GM19240 (cell line): ENCODE data around the gene C1GALT1.
"Not testable (repeated sequence)": the region's sequence is repeated elsewhere in the genome, so short reads cannot be mapped to it uniquely, and the experiment has no call there.

Source experiments
- DNase-seq: peaks from one replicate; pipeline ENCODE4 v3.0.0; 2011; ENCODE audit warnings: low spot score; ENCODE audit not compliant: insufficient read length

Gene C1GALT1

DNA sequence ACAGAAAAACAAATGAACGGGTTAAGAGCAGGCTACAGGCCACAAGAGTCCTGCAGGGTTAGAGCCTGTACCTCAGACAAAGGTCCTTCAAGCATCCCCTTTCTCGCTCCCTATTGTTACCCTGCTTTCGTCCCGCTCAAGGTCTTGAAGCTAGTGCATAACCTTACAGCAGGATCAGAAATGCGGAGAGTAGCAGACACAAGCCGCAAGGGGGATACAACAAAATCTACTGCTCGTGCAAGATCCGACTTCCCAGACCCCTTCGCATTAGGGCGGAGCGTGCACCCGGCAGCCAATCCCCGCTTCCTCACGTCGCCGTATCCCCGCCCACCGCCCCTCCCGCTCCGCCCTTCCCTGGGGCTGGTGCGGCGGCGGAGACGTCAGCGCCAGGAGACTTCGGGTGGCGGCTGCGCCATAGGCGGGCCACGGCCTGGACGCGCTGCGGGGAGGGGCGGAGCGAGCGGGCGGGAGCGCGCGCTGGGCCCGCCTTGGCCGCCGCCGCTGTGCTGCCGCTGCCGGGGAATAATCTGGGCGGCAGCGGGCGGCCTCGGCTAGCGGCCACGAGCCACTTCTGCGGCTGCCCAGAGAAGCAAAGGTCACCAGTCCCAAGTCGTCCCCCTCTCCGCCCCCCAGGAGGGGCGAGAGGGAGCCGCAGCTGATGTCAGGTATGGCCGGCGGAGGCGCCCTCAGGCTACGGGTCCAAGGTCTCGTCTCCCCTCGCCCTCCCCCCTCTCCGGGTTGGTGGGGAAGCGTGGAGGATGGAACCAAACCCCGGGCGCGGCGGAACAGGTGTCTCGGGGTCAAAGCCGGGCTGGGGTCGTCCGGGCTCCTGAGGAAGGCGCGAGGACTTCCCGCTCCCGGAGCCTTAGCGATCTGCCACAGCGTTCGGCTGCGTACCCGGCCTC is at the start of gene C1GALT1:
TSS of gene C1GALT1 (plus strand) at position 389 of the 905 bp plus-strand sequence. CDS start 51,776 bp downstream, outside the sequence.
- peak; percentile 60 for DNase-seq

DNA sequence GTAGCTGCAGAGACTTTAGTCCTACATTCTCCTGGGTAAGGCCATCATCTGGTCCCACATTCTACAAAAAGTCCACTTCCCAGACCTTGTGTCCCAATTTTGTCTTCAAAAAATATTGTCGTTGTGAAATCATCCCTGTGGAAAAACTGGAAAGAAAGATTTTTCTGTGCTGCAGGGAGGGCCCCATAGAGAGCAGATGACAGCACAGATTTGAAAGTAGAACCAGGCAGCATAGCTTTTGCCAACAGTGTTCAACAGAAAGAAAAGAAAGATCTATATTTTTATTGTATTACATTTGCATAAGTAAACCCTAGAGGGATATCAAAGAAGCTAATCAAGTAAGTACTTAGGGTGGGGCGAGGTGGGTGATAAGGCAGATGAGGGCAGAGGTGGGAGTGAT is 48.3 kb upstream of the C1GALT1 start:
- no peak for DNase-seq

DNA sequence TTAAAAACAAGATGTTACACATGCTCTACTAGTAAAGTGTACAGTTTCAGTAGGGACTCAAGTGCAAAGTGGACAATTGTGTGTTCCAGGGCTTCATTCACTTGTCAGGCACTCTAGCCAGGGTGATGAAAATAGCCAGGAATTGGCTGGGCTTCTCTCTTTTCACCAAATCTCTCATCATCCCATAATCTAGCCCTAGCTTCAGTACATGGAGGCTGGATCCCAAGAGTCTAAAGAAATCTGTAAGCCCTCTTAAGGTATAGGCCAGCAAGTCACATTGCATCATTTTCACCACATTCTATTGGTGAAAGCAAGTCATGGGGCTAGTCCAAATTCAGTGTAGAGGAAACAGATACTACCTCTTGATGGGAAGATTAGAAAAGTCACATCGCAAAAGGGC is 47.3 kb upstream of the C1GALT1 start:
- DNase-seq: no peak

DNA sequence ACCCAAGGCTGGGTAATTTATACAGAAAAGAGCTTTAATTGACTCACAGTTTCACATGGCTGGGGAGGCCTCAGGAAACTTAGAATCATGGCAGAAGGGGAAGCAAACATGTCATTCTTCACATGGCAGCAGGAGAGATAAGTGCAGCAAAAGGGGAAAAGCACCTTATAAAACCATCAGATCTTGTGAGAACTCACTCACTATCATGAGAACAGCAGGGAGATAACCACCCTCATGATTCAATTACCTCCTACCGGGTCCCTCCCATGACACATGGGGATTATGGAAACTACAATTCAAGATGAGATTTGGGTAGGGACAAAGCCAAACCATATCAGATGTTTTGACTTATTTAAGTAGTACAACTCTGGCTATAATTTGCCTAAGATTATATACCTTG is 46.4 kb upstream of the C1GALT1 start:
- DNase-seq: not testable (repeated sequence)

DNA sequence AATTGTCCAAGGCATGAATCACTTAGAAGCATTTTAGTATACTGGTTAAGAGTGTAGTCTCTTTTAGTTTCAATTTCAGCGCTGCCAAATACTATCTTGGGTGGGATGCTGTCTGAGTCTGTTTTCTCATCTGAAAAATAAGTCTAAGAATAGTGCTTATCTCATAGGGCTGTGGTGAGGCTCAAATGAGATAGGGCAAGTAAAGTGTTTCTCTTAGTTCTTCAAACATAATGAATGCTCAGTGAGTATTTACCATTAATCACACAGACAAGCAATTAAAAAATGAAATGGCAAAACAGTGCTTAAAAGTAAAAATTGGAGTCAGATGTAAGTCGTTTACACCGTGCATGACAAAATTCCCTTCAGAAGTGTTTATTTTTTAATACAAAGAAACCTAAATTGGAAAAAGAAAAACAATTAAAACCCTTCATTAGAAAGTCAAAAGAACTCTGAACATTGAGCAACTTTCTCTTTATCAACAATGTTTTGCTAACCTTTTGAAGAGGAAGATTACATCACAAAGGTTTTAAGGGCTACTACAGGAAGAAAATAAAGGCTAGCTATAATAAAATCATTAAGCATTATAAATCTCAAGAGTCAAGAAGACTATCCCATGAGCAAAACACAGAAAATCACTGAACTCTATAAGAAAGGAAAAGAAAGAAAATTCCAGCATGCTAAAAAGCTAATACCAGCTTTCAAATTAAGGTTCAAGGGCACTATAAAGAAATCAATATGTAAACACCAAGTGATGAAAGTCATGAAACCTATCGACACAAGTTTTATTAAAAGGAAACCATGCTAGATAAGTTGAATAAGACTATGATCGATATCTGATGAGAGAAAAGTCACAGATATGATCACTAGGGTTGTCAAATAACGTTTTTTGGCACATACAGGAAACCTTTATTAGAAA is 45.6 kb upstream of the C1GALT1 start:
- no peak for DNase-seq

DNA sequence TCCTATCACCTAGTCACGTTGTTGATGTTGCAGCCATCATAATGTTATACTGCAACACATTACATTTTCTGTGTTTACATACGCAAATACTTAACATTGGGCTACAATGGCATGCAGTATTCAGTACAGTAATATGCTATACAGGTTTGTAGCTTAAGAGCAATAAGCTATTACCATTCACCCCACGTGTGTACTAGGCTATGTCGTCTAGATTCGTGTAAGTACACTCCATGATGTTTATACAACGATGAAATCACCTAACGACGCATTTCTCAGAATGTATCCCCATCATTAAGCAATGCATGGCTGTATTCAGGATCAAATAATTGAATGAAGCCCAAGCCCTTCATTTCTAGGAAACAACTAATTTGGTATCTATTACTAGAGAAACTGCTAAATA is 43.4 kb upstream of the C1GALT1 start:
- DNase-seq: no peak

DNA sequence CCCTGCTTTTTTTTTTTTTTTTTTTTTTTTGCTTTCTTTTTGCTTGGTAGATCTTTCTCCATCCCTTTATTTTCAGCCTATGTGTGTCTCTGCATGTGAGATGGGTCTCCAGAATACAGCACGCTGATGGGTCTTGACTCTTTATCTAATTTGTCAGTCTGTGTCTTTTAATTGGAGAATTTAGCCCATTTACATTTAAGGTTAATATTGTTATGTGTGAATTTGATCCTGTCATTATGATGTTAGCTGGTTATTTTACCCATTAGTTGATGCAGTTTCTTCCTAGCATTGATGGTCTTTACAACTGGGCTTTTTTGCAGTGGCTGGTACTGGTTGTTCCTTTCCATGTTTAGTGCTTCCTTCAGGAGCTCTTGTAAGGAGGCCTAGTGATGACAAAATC is 38.9 kb upstream of the C1GALT1 start:
- not testable (repeated sequence) for DNase-seq

DNA sequence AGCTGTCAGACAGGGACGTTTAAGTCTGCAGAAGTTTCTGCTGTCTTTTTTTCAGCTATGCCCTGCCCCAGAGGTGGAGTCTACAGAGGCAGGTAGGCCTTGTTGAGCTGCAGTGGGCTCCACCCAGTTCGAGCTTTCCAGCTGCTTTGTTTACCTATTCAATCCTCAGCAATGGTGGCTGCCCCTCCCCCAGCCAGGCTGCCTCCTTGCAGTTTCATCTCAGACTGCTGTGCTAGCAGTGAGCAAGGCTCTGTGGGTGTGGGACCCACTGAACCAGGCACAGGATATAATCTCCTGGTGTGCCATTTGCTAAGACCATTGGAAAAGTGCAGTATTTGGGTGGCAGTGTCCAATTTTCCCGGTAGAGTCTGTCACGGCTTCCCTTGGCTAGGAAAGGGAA is 37.2 kb upstream of the C1GALT1 start:
- not testable (repeated sequence) for DNase-seq

DNA sequence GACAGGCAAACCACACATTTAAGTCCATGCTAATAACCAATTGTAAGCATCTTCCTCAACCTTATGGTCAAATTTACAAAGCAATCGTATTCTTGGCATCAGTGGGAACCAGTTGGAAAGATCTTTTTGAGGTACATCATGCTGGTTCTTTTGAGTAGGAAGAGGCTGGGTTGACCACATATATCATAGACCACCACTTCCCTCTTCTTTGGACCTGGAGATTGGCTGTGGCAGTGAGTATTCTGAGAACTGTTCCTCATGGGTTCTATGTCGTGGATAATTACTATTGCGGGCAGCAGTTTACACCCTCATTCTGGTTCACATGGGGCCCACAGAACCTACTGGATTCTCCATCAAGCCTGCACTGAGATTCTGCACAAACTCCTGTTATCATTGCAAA is 35.5 kb upstream of the C1GALT1 start:
- DNase-seq: no peak

DNA sequence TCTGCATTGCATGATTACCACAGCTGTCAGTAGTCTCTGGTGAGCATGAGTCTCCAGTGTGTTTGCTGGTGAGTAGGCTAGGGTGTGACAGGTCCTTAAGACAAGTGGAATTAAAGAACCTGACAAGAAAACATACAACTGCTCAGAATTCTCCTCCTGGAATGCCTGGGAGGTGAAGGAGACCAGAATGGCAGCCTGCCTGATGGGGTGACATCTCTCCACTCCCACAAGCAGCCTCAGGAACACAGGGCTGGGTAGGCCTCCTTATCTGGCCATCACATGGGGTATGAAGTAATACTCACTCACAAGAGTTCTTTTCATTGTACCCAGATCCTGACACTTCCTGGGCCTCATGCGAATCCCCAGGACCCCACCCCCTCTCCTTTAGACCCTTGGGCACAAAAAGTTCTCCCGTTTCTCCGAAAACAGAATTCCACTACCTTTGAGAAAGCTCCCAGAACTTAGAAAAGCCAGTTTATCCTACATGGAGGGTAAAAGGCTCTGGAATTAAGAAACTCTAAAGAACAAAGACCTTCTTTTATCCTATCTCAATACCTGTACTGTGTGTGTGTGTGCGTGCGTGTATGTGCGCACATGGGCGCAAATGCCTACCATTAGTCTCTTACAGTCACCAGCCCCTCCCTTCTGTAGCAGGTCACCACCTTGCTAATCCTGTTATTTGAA is 33.4 kb upstream of the C1GALT1 start:
- DNase-seq: no peak

DNA sequence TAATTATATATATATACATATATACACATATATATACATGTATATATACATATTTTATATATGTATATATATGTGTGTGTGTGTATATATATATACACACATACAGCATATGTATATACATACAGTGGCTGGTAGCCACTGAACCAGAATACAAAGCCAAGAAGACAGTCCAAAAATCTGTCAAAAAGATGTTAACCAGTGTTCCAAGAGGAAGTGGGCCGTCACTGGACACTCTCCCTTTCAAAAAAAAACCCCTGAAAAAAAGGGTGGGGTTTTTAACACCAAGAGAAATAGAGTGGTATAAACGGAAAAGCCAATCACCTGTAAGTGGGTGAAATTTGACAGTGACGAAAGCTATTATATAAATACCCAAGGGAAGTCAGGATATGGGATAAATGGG is 31.1 kb upstream of the C1GALT1 start:
- DNase-seq: no peak

DNA sequence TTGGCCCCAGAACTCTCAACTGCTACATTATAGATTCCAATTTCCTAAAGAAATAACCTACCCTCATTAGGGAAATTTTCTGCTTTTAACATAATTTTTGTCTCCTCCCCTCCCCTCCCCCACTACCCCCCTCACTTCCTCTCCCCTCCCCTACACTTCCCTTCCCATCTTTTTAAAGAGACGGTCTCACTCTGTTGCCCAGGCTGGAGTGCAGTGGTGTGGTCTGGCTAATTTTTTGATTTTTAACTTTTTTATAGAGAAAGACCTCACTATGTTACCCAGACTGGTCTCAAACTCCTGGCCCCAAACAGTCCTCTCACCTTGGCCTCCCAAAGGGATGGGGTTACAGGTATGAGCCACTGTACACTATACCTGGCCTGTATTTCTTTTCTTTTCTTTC is 30.5 kb upstream of the C1GALT1 start:
- no peak for DNase-seq

DNA sequence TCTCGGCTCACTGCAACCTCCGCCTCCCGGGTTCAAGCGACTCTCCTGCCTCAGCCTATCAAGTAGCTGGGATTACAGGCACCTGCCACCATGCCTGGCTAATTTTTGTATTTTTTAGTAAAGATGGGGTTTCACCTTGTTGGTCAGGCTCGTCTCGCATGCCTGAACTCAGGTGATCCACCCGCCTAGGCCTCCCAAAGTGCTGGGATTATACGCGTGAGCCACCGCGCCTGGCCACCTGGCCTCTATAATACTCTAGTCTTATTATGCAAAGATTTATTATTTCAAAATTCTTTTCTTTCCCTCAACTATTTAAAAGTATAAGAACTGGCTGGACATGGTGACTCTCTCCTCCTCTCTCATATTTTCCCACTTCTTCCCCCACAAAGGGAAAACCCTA is 30.0 kb upstream of the C1GALT1 start:
- DNase-seq: no peak

DNA sequence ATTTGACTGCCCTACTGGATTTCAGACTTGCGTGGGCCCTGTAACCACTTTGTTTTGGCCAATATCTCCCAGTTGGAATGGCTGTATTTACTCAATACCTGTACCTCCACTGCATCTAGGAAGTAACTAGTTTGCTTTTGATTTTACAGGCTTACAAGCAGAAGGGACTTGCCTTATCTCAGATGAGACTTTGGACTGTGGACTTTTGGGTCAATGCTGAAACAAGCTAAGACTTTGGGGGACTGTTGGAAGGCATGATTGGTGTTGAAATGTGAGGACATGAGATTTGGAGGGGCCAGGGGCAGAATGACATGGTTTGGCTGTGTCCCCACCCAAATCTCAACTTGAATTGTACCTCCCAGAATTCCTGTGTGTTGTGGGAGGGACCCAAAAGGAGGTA is 28.0 kb upstream of the C1GALT1 start:
- not testable (repeated sequence) for DNase-seq

DNA sequence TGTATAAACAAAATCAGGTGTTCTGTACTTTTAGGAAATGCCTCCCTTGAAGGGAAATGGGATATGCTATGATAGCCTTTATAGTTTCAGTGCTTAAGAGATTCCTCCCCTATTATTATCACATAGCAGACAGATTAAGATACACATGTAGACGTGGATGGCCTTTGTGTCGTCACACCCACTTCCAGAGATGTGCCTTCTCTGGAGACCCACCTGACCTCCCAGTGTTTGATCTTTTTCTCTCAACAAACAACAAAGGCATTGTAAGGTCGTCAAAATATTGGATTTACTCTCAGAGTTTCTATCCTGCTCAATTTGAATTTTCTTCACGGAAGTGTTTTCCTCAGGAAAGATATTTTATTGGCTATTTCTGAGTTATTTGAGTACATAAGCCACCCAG is 25.7 kb upstream of the C1GALT1 start:
- DNase-seq: no peak

DNA sequence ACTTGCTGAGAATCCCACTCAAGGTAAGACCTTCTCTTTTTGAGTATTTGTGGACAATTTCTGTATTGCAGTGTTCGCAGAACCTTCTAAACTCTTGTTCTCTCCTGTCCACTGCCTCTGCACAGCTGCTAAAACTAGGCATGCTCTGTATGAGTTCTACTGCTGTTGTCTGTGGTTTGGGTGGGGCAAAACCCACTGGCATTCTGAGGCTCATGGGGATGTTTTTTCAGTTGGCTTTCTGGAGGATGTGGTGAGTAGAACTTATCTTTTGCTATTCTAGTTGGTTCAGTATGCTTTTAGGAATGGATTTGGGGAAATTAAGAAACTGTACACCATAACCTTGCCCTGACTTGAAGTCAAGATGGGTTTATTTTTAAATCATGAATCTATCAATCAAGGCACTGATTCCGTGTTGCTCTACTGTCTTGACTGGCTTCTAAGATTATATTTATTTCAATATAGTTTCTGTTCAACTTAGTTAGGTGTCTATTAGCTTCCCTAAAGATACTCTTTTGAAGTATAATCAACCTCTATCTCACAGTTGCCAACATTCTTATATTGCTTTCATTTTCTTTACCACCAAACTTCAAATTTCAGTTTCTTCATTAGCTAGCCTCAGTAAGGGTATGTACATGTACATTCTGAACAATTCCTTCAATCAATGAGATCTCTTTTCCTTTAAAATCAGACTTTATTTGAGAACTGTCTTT is 25.0 kb upstream of the C1GALT1 start:
- DNase-seq: peak; percentile 30

DNA sequence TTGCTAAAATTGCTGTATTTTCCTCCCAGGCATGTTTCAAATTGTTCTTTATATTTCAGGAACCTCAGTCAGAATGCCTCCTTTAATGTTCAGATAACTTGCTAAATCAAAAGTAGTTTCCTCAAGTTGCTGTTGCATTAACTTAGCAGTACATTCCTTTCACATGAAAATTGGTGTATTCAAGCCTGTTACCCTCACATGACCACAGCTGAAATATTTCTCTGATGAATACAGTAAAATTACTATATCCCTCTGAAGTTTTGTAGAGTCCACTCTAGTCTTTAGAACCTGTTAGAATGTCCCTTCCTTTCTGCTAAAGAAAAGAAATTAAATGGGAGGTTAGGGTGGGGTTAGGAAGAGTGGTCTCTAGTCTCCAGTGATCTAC is 24.5 kb upstream of the C1GALT1 start:
- DNase-seq: no peak

DNA sequence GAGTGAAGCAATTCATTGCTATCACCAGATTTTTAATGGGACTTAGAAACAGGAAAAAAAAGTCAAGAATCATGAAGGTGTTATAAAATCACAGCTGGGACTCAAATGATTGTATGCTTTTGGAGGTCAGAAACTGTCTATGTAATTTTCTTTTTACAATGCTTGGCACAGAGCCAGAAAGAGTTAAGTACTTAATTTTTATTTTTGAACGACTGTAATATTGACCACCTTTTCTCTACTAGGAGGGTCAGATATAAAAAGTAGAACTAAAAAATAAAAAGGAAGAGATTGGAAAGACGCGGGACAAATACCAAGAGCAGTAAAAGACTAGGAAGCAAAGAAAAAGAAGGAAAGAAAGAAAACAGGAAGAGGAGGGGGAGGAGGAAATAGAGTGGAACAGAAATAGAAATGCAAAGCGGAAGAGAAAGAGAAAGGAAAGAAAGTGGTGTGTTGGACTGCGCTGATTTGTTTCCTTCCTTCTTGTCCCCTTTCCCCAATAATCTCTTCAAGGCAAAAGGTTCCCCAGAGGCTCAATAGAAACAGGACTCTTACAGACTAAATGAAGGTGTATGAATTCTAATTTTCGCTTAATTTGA is 23.2 kb upstream of the C1GALT1 start:
- DNase-seq: no peak

DNA sequence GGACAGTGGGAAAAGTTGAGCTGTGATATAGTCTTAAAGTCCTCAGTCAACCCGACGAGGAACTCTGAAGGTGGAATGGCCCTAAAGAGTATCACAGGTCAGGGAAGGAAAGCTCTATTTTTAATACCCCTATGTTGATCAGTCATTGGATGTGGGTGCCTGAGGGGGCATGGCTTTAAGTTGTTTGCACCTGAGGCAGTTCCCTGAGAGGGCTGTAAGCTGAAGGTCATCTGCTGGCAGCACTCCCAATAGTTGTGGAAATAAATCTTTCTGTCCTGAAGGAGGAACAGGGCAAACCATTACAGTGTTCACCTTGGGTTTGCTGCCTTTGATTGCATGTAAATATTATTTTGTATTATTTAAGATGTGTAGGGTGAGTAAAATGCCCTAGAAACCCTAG is 17.8 kb upstream of the C1GALT1 start:
- DNase-seq: no peak

DNA sequence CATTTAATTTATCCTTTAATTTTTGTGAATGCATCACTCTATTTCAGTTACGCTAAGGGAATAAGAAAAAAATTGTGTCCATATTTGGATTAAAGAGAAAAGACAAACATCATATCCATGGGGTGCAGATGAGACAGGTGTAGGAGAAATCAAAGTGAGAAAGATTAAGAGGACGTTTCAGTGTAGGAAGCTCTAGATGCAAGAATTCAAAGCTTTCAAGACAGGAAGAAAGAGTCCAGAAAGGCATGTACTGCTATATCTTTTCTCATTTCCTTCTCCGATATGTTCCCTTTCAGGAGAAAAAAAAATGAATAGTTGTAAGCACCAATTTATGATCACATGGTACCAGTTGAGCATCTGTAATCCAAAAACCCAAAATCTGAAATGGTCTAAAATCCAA is 17.0 kb upstream of the C1GALT1 start:
- no peak for DNase-seq

DNA sequence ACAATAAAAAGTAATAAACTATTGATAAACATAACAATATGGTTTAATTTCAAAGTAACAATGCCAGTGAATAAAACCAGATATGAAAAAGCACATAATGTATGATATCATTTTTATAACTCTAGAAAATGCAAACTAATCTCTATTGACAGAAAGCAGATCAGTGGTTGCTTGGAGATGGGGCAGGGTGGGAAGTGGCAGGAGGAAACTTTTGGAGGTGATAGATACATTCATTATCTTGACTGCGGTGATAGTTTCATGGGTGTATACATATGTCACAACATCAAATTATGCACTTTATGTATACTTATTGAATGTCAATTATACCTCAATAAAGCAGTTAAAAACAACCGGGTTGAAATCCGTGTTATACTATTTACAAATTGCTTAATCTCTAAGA is 16.0 kb upstream of the C1GALT1 start:
- no peak for DNase-seq
